ENCODE measurements around the gene RASSF5. TPM values are rescaled to one million over a fixed set of nuclear protein-coding genes. Genes with fewer than 3 reads are reported as not detected.

The RASSF5 gene
- total RNA-seq, 1 donor from 2014 or later: 116 TPM

- Mint-ChIP-seq H3K27ac (peak overlapping the region; percentile 42), H3K9me3 (no peaks in the 10 kb centered on the region), H3K27me3 (no peaks in the 10 kb centered on the region), H3K4me1 (peaks cover 9% of the 10 kb centered on the region), H3K4me3 (no peak overlapping the region), H3K36me3 (ENCODE audit: low read depth) (peaks cover 94% of the 10 kb centered on the region)
- POLR2A ChIA-PET: interaction anchor here (2.0 kb wide), 1 partner anchor 10 kb away, joined by 4 read pairs; no protein-coding TSS in a partner anchor
- CTCF ChIA-PET: interaction anchor here (3.2 kb wide), 1 partner anchor 45 kb away, joined by 23 read pairs; no protein-coding TSS in a partner anchor
- intact Hi-C loops (cut with micrococcal nuclease): no loop called here
- no peak for TF ChIP-seq CTCF (IDR thresholded peaks at IDR 0.05)
- ATAC-seq (ENCODE audit: low read depth) (peak; percentile 81), DNase-seq (no peak)
These were observed 82.9 kb downstream of the RASSF5 start for GRCh38 chr1:206590025-206590758.

GRCh38 chr1:206591226-206591625 is 83.9 kb downstream of the RASSF5 start:
- intact Hi-C loops (cut with micrococcal nuclease): no loop called here

GRCh38 chr1:206591696-206592095 is 84.4 kb downstream of the RASSF5 start:
- Mint-ChIP-seq H3K27ac (no peak overlapping the region), H3K27me3 (no peaks in the 10 kb centered on the region), H3K4me3 (no peak overlapping the region), H3K4me1 (peaks cover 9% of the 10 kb centered on the region), H3K9me3 (no peaks in the 10 kb centered on the region), H3K36me3 (ENCODE audit: low read depth) (peaks cover 93% of the 10 kb centered on the region)
- DNase-seq (no peak), ATAC-seq (ENCODE audit: low read depth) (no peak)
- TF ChIP-seq CTCF (IDR thresholded peaks at IDR 0.05): no peak
- ChIA-PET CTCF (interaction anchor here (0.9 to 1.7 kb wide), 5 partner anchors 10 to 113 kb away, joined by 3 to 13 read pairs (median 4); no protein-coding TSS in a partner anchor), POLR2A (no interaction called here)
- intact Hi-C loops (cut with micrococcal nuclease): no loop called here

More at GRCh38 chr1:206591226-206591625, 83.9 kb downstream of the RASSF5 start:
- Mint-ChIP-seq H3K36me3 (ENCODE audit: low read depth) (peaks cover 94% of the 10 kb centered on the region), H3K4me1 (peaks cover 9% of the 10 kb centered on the region), H3K9me3 (no peaks in the 10 kb centered on the region), H3K27ac (no peak overlapping the region), H3K4me3 (no peak overlapping the region), H3K27me3 (no peaks in the 10 kb centered on the region)
- no peak for ATAC-seq (ENCODE audit: low read depth)
- ChIA-PET POLR2A (no interaction called here), CTCF (interaction anchor here (0.9 to 1.7 kb wide), 5 partner anchors 10 to 112 kb away, joined by 3 to 13 read pairs (median 4); no protein-coding TSS in a partner anchor)
- no peak for TF ChIP-seq CTCF (IDR thresholded peaks at IDR 0.05)
- no peak for DNase-seq

- ChIA-PET CTCF (interaction anchor here (0.9 to 1.1 kb wide), 3 partner anchors 16 to 49 kb away, joined by 3 to 4 read pairs (median 3); no protein-coding TSS in a partner anchor), POLR2A (no interaction called here)
- H3K9me3 Mint-ChIP-seq: no peaks in the 10 kb centered on the region
- H3K27me3 Mint-ChIP-seq: no peaks in the 10 kb centered on the region
- intact Hi-C loops (cut with micrococcal nuclease): no loop called here
- TF ChIP-seq CTCF (IDR thresholded peaks at IDR 0.05): no peak
- H3K36me3 Mint-ChIP-seq (ENCODE audit: low read depth): peaks cover 89% of the 10 kb centered on the region
- no peak for DNase-seq
- H3K4me1 Mint-ChIP-seq: peaks cover 9% of the 10 kb centered on the region
- no peak for ATAC-seq (ENCODE audit: low read depth)
- H3K4me3 Mint-ChIP-seq: no peak overlapping the region
- no peak overlapping the region for H3K27ac Mint-ChIP-seq
These were observed 86.1 kb downstream of the RASSF5 start for GRCh38 chr1:206593351-206593925.

Measured in activated B cell treated with CpG ODN at 0.5 μM for 24 hours (primary cell).